Astrocyte (in vitro differentiated cells and primary cell): ENCODE data around the gene ELK4.

Experiments used
- CTCF ChIP-seq: IDR thresholded peaks from 2 replicates; pipeline ENCODE4 v1.5.1; 2011; ENCODE audit warnings: low read depth, mild to moderate bottlenecking, inconsistent platforms, low read length, moderate library complexity; ENCODE audit not compliant: insufficient read depth
- EZH2 ChIP-seq: IDR thresholded peaks from 2 replicates; pipeline ENCODE4 v1.6.1; 2012; ENCODE audit warnings: mild to moderate bottlenecking, low read length, inconsistent platforms; ENCODE audit not compliant: insufficient read depth

GRCh38 chr1:205575294-205575885, 56.4 kb downstream of the ELK4 start:
- TF ChIP-seq CTCF (no peak), EZH2 (no peak)
